ENCODE results near the gene GTF2IRD1.

The GTF2IRD1 gene

DNA sequence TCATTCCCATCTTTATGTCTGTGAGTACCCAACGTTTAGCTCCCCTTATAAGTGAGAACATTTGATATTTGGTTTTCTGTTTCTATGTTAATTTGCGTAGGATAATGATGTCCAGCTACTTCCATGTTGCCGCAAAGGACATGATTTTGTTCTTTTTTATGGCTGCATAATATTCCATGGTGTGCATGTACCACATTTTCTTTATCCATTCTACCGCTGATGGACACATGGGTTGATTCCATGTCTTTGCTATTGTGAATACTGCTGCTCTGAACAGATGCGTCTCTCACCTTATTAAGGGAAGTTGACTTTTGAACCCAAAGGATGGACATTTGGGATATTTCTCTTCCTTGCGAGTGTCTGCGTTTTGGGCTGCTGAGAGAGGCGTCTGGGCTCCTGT lies 50.2 kb downstream of the GTF2IRD1 start:
- TF ChIP-seq, protein P1, sequence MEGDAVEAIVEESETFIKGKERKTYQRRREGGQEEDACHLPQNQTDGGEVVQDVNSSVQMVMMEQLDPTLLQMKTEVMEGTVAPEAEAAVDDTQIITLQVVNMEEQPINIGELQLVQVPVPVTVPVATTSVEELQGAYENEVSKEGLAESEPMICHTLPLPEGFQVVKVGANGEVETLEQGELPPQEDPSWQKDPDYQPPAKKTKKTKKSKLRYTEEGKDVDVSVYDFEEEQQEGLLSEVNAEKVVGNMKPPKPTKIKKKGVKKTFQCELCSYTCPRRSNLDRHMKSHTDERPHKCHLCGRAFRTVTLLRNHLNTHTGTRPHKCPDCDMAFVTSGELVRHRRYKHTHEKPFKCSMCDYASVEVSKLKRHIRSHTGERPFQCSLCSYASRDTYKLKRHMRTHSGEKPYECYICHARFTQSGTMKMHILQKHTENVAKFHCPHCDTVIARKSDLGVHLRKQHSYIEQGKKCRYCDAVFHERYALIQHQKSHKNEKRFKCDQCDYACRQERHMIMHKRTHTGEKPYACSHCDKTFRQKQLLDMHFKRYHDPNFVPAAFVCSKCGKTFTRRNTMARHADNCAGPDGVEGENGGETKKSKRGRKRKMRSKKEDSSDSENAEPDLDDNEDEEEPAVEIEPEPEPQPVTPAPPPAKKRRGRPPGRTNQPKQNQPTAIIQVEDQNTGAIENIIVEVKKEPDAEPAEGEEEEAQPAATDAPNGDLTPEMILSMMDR (IDR thresholded peaks at IDR 0.05), result no peak

DNA sequence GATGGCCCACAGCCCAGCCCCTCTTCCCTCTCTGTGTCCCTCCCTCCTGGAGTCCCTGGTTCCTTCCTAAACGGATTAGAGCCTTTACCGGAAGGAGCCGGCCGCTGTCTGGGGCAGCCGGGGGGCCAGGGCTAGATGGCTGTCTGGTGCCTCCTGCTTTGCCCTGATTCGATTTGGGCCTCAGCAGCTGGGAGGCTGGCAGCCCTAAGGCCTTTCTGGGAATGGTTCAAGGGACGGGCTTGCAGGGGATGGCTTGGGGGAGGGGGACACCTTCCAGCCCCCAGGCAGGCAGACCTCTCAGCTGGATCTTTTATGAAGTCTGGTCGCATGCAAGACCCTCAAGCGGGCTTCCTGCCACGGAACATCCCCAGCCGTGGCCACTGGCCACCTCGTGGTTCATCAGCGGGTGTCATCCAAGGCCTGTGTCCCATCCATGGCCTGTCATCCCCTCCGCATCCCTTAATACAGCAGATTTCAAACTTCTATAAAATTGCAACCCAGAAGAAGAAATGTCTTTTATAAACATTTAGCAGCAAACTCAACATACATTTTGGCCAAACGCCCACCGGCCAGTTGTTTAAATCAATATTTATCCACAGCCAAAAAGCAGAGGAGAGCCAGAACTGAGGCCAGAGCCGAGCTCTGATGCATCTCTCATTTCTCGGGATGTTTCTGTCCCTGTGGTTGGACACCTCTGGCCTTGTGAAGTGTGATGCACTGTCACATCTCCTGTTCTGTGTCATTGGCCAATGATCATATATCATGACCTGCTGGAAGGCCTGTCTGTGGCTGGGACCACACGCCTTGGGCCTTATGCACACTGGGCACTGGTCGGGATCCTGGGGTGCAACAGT lies 52.0 kb downstream of the GTF2IRD1 start:
- TF ChIP-seq, protein P1 (IDR thresholded peaks at IDR 0.05), result no peak

DNA sequence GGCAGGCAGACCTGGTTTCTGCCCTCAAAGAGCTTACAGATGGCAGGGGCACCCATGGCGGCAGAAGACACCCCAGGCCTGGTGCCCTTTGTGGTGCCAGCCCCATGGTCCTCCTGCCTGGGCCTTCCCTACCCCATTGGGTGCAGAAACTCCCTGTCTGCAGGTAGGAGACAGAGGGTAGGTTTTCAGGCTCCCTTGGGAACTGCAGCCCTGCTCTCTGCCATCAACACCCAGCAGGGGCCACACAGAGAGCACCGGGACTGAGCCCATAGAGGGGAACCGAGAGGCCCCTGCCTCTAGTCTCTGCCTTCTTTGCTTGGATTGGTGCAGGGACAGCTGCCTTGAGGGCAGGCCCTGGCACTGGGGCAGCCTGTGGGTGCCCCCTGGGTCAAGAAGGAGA lies 52.6 kb downstream of the GTF2IRD1 start:
- TF ChIP-seq, protein P1 (IDR thresholded peaks at IDR 0.05), result no peak

DNA sequence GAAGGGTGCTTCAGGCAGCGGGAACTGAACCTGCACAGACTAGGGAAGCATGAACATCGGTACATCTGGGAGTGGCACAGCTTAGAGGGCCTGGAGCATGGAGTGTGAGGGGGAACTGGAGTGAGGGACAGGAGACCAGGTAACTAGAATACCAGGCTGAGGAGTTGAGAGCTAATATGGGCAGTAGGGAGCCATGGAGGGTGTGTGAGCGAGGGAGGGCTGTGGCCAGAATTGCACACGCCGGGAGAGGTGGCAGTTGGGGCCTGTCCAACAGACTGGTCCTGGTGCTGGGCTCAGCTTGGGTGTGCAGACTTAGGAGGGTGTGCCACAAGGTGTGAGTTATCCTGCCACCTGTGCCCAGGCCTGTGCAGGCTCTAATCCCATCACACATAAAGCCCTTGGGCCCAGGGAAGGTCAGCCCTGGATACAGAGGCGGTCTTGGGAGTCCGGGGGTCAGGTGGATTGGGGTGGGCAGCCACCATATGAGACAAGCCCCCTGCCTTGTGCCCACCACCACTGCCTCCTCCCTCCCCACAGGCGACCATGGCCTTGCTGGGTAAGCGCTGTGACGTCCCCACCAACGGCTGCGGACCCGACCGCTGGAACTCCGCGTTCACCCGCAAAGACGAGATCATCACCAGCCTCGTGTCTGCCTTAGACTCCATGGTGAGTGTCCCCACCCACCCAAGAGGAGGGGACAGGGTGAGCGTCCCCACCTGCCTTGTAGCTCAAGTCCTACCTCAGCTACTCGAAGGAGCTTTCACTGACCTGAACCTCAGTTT lies 54.0 kb downstream of the GTF2IRD1 start:
- TF ChIP-seq, protein P1 (IDR thresholded peaks at IDR 0.05), result no peak

DNA sequence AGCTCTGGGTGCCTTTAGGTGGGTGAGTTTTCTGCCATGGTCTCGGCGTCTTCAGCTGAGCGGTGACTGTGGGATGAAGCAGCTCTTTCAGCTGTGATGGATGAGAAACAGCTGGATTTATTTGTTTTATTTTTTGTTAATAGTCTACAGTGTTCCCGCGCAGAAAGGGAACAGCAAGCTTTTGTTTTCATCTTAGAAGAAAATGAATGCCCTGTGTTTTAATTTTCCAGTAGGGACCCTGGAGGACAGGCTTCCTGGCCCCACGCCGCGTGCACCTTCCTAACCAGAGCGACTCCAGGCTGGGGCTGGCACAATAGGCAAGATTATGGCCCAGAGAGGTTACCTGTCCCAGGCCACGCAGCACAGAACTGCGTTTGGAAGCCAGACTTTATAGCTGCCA lies 57.6 kb downstream of the GTF2IRD1 start:
- TF ChIP-seq, protein P1 (IDR thresholded peaks at IDR 0.05), result no peak

DNA sequence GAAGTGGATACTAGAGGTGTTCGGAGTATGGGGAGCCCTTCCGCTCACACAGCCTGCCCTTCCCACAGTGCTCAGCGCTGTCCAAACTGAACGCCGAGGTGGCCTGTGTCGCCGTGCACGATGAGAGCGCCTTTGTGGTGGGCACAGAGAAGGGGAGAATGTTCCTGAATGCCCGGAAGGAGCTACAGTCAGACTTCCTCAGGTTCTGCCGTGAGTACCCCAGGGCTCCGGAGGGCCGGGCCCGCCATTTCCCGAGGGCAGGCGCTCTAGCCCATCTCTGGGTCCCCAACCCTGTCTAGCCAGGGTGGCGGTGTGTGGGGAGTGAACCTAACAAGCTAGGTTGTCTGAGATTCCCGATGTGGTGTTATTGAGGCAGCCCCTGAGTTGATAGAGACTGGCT lies 59.1 kb downstream of the GTF2IRD1 start:
- TF ChIP-seq, protein P1 (IDR thresholded peaks at IDR 0.05), result no peak

DNA sequence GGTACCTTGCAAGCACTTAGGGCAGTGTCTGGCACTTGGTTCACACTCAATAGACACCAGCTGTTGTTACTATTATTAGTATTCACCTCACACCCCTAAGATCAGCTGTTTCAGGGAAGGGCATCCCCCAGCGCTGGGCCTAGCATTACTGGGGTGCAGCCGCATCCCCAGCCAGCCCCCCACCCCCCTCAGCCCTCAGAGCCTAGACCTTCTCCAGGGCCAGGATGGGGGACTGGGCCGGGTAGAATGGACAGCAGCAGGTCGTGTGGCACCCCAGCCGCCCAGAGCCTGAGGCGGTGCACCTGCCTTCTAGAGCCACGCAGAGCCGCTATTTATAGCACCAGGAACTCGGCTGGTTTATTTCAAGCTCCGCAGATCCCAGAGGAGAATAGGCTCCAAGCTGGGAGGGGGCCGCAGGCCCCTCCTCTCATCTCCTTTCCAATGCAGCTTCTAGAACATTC lies 60.5 kb downstream of the GTF2IRD1 start:
- TF ChIP-seq, protein P1 (IDR thresholded peaks at IDR 0.05), result no peak

Measured in LNCAP (cell line).